MM.1S (cell line): Measurements from ENCODE around the gene HPCAL1.

Experiments used
- EZH2 ChIP-seq: fragments of 300-600 bp; sonication (generic); optimal IDR thresholded peaks from 2 replicates; pipeline ENCODE3; 2017; ENCODE audit warnings: low read depth, mild to moderate bottlenecking, antibody characterized with exemption, low read length, mixed read lengths
- EZH2phosphoT487 ChIP-seq: fragments of 300-600 bp; sonication (generic); IDR thresholded peaks from 2 replicates; pipeline ENCODE4 v1.6.1; 2018; ENCODE audit warnings: antibody characterized with exemption, low read length

DNA sequence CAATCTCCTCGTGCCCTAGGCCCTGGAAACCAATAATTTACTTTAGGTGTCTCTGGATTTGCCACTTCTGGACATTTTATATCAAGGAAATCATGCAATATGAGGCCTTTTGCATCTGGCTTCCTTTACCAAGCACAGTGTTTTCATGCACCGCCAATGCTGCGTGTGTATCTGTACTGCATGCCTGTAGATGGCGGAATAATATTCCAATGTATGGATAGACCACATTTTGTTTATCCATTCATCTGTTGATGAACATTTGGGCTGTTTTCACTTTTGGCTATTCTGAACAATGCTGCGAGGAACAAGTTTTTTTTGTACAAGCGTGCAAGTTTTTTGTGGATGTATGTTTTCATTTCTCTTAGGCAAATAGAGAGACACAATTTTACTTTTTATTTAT is 18.9 kb downstream of the HPCAL1 start:
- TF ChIP-seq EZH2phosphoT487 (no peak), EZH2 (no peak)
